Activated B cell treated with CpG ODN at 0.5 μM for 24 hours (primary cell): ENCODE data around the gene CA7. TPM values are rescaled to one million over a fixed set of nuclear protein-coding genes. Genes with fewer than 3 reads are reported as not detected.

Experiments used
- ATAC-seq: fragments of 200-7000 bp; cut with Tn5 transposase; one replicate; pipeline ENCODE4 v1.10.0; 2021; ENCODE audit warnings: low read depth, mild to moderate bottlenecking, moderate library complexity
- CTCF ChIA-PET: fragments of 350-600 bp; sonication (Branson Sonifier 250); formaldehyde crosslinking; loops from one replicate; lab custom pipeline; 2021; ENCODE audit warnings: antibody characterized with exemption; lab: Charles Lee
- POLR2A ChIA-PET: fragments of 350-600 bp; sonication (Branson Sonifier 250); formaldehyde crosslinking; loops from one replicate; lab custom pipeline; 2021; ENCODE audit warnings: antibody characterized with exemption; lab: Charles Lee
- DNase-seq: peaks from one replicate; pipeline ENCODE4 v3.0.0; 2022
- H3K27ac Mint-ChIP-seq: one replicate; pipeline ENCODE4 v1.8.0; 2020; ENCODE audit warnings: mixed read lengths
- H3K27me3 Mint-ChIP-seq: one replicate; pipeline ENCODE4 v1.8.0; 2021; ENCODE audit warnings: mixed read lengths
- H3K36me3 Mint-ChIP-seq: one replicate; pipeline ENCODE4 v1.8.0; 2021; ENCODE audit warnings: low read depth, mixed read lengths
- H3K4me1 Mint-ChIP-seq: one replicate; pipeline ENCODE4 v1.8.0; 2021; ENCODE audit warnings: mixed read lengths
- H3K4me3 Mint-ChIP-seq: one replicate; pipeline ENCODE4 v1.8.0; 2020; ENCODE audit warnings: mild to moderate bottlenecking, mixed read lengths
- H3K9me3 Mint-ChIP-seq: one replicate; pipeline ENCODE4 v1.8.0; 2020; ENCODE audit warnings: mixed read lengths
- CTCF ChIP-seq: fragments of 200-600 bp; IDR thresholded peaks from one replicate; pipeline ENCODE4 v1.8.0; 2022; ENCODE audit warnings: antibody characterized with exemption, mild to moderate bottlenecking
- intact Hi-C: fragments of 100-400 bp; cut with micrococcal nuclease; formaldehyde crosslinking; loops from one replicate; pipeline ENCODE4 v1.15.1; 2024
- total RNA-seq: library from RNA; stranded (reverse); gene quantifications from 2 replicates; pipeline ENCODE4 v1.2.3, GENCODE V29; 2022

Gene CA7
- total RNA-seq, 1 donor from 2014 or later: not detected

GRCh38 chr16:66871840-66872239 is 27.6 kb downstream of the CA7 start:
- ATAC-seq (no peak), DNase-seq (no peak)
- Mint-ChIP-seq H3K36me3 (no peaks in the 10 kb centered on the region), H3K27me3 (peaks cover 2% of the 10 kb centered on the region), H3K4me3 (no peak overlapping the region), H3K27ac (no peak overlapping the region), H3K4me1 (peaks cover 15% of the 10 kb centered on the region), H3K9me3 (no peaks in the 10 kb centered on the region)
- TF ChIP-seq CTCF: no peak
- ChIA-PET POLR2A (interaction anchor here (0.7 kb wide), 1 partner anchor 534 kb away, joined by 3 read pairs; no protein-coding TSS in a partner anchor), CTCF (interaction anchor here (0.7 to 3.5 kb wide), 4 partner anchors 9 to 466 kb away, joined by 3 to 17 read pairs (median 8); partner anchors contain the start of genes NAE1 and PDP2)
- intact Hi-C loops: loop anchor here (2.0 kb wide), 2 partner anchors 63 to 121 kb away; partner anchors contain the start of genes CES2, CIAO2B and DYNC1LI2

DNA sequence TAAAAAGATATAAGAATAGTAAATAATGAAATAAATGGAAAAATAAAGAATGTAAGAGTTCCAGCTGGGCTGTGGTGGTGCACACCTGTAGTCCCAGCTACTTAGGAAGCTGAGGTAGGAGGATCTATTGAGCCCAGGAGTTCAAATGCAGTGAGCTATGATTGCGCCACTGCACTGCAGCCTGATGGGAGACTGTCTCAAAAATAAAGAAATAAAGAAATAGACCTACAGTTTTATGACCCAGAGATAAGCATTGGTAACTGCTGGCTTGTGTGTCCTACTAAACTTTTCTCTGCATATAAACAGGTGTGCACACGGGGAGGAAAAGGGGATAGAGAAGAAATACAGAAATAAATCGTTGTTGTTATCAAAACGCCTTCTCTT is 28.3 kb downstream of the CA7 start:
- Mint-ChIP-seq H3K27me3 (peaks cover 2% of the 10 kb centered on the region), H3K4me3 (peak overlapping the region; percentile 80), H3K4me1 (peaks cover 15% of the 10 kb centered on the region), H3K36me3 (no peaks in the 10 kb centered on the region), H3K9me3 (no peaks in the 10 kb centered on the region), H3K27ac (no peak overlapping the region)
- ATAC-seq: no peak
- CTCF ChIA-PET: interaction anchor here (0.7 to 3.5 kb wide), 11 partner anchors 8 to 467 kb away, joined by 3 to 17 read pairs (median 4); partner anchors contain the start of genes DYNC1LI2, NAE1 and PDP2
- no peak for DNase-seq
- TF ChIP-seq CTCF: no peak
- intact Hi-C loops: loop anchor here (2.0 kb wide), 2 partner anchors 62 to 122 kb away; partner anchors contain the start of genes CES2, CIAO2B and DYNC1LI2
- POLR2A ChIA-PET: interaction anchor here (1.0 kb wide), 1 partner anchor 62 kb away, joined by 6 read pairs; the partner anchor contains the start of gene CIAO2B

DNA sequence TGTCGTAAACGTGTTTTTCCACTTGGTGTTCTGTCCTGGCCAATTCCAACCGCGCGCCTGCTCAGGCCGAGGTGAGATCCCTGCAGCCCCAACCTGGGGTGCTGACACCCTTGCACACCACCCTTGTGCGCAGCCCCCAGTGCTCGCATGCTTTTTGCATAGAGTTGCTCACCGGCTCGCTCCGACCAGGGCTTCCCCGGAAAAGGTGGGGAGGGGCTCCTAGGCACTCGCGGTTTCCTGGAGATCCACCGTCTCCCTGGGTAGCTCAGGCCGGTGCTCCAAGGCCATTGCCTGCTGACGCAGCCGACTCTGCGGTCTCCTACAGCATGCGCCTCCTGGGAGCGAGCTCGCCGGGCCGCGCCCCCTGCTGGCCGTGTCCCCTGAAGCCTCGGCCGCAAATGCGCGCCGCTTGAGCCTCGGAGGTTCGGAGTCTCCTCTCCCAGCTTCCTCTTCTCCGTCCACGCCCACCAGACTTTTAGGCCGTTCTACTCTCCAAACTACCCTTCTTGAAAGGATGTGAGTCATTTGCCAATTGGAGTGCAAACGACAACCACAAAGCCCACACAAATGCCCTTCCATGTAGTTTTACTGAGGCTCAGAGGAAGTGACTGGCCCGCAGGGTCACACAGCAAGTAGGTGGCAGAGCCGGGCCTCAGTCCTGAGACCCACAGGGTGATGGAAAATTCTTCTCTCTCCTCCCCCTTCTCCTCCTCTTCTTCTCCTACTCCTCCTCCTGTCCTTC is 28.9 kb downstream of the CA7 start:
- H3K36me3 Mint-ChIP-seq: no peaks in the 10 kb centered on the region
- ATAC-seq (peak; percentile 95), DNase-seq (peak; percentile 87)
- ChIA-PET POLR2A (interaction anchor here (0.6 to 1.0 kb wide), 3 partner anchors 42 to 661 kb away, joined by 5 to 6 read pairs (median 5); partner anchors contain the start of genes CIAO2B and NAE1), CTCF (interaction anchor here (1.0 to 3.5 kb wide), 10 partner anchors 11 to 467 kb away, joined by 3 to 17 read pairs (median 4); partner anchors contain the start of genes DYNC1LI2 and NAE1)
- peak; percentile 51 for TF ChIP-seq CTCF
- H3K4me1 Mint-ChIP-seq: peaks cover 15% of the 10 kb centered on the region
- H3K27me3 Mint-ChIP-seq: no peaks in the 10 kb centered on the region
- peak overlapping the region; percentile 80 for H3K4me3 Mint-ChIP-seq
- intact Hi-C loops: loop anchor here (1.0 to 2.0 kb wide), 3 partner anchors 43 to 122 kb away; partner anchors contain the start of genes CES2, CIAO2B, DYNC1LI2 and NAE1
- H3K9me3 Mint-ChIP-seq: no peaks in the 10 kb centered on the region
- H3K27ac Mint-ChIP-seq: peak overlapping the region; percentile 76

- Mint-ChIP-seq H3K27me3 (no peaks in the 10 kb centered on the region), H3K27ac (no peak overlapping the region), H3K36me3 (no peaks in the 10 kb centered on the region), H3K4me1 (peaks cover 15% of the 10 kb centered on the region), H3K9me3 (no peaks in the 10 kb centered on the region), H3K4me3 (no peak overlapping the region)
- no peak for TF ChIP-seq CTCF
- intact Hi-C loops: loop anchor here (1.0 to 2.0 kb wide), 3 partner anchors 43 to 123 kb away; partner anchors contain the start of genes CES2, CIAO2B, DYNC1LI2 and NAE1
- CTCF ChIA-PET: interaction anchor here (1.0 to 3.5 kb wide), 8 partner anchors 11 to 468 kb away, joined by 3 to 17 read pairs (median 4); partner anchors contain the start of genes DYNC1LI2 and NAE1
- POLR2A ChIA-PET: interaction anchor here (0.6 to 1.0 kb wide), 3 partner anchors 43 to 660 kb away, joined by 5 to 6 read pairs (median 5); partner anchors contain the start of genes CIAO2B and NAE1
- no peak for ATAC-seq
- DNase-seq: no peak
Measured at GRCh38 chr16:66873685-66874055, 29.5 kb downstream of the CA7 start.
